HG02840 (cell line): Measurements from ENCODE around the gene NGEF.

Source experiments
- ATAC-seq: cut with Tn5 transposase; IDR thresholded peaks from one replicate; pipeline ENCODE4 v1.9.1; 2021; ENCODE audit warnings: mild to moderate bottlenecking, moderate library complexity, moderate number of reproducible peaks; ENCODE audit not compliant: unreplicated experiment, low FRiP score

The NGEF gene

DNA sequence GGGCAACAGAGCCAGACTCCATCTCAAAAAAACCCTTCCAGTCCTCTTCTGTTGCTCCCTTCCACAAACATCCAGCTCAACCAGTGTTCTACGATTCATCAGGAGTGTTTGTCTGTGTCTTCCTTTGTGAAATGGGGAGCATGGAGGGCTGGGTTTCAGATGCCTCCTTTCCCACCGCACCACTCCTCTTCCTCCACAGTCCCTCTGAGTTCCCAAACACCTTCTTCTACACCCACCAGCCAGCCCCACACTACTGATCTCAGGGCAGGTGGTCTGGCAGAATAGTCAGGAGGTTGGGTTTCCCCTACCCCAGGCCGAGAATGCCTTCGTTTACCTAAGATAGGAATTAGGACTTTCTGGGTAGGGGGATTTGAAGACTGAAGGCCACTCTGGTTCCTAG is 36.9 kb downstream of the NGEF start:
- ATAC-seq = no peak

GRCh38 chr2:232974396-232974795 is 38.7 kb downstream of the NGEF start:
- no peak for ATAC-seq

DNA sequence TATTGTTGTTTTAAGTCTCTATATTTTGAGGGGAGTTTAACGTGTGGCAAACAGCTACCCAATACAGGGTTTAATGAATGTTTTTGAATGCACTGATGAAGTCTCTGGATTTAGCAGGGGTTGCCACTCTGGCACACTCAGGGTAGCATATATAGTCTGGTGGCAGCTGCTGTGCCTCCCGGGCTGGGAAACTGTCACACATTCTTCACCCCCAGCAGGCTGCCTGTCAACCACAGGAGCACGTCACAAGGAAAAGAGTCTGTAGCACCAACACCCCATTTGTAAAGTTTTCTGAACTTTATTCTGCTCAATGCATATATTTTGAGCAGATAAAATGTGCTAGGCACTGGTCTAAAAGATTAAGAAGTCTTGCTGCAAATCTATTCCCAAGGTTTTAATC is 39.3 kb downstream of the NGEF start:
- no peak for ATAC-seq

- no peak for ATAC-seq
Observed at GRCh38 chr2:232973011-232973735, 39.9 kb downstream of the NGEF start.

- no peak for ATAC-seq
Observed at GRCh38 chr2:232971744-232972143, 41.3 kb downstream of the NGEF start.

DNA sequence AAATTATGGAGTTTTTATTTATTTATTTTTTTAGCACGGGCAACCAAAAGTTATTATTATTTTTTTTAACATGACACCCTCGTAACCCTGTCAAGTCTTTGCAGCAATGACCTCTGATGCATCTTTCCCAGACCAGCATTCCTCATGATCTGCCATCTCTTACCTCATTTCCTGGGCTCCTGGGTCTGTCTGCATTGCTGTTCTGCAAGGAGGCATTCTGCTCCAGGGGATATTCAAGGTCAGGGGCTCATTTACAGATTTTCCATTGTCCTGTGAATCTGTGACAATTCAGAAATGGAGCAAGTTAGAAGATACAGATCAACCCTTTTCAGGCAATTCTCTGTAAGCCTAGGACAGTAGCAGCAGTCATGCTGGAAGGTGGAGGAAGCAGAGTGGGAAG is 43.0 kb downstream of the NGEF start:
- ATAC-seq = no peak

DNA sequence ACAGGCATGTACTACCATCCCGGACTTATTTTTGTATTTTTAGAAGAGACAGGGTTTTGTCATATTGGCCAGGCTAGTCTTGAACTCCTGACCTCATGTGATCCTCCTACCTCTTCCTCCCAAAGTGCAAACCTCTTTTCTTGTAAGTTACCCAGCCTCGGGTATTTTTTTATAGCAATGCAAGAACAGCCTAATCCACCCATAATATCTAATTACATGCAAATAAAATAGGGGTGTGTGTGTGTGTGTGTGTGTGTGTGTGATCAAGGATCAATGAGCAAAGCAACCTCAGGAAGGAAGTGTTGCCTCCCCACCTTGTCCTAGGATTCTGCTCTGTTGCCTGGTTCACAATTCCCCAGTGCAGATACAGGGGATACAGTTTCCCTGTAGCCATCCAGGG is 45.6 kb downstream of the NGEF start:
- no peak for ATAC-seq

DNA sequence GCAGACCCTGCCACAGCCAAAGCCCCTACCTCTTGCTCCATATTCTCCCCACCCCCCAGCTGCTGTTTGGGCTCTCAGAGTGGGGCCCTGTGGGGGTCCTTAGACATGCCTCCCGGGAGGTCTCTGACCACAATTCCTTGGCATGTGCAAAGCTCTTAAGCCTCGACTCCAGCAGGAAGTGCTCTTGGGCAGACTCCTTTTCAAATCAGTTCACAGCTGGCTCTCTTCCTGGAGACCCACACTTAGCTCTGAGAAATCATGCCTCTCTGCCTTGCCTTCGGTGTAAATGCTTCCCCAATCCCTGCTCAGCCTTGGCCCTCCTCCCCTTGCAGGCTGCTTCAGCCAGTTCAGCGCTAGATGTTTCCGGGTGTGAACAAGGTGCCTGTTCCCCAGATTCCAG is 46.9 kb downstream of the NGEF start:
- ATAC-seq = no peak

DNA sequence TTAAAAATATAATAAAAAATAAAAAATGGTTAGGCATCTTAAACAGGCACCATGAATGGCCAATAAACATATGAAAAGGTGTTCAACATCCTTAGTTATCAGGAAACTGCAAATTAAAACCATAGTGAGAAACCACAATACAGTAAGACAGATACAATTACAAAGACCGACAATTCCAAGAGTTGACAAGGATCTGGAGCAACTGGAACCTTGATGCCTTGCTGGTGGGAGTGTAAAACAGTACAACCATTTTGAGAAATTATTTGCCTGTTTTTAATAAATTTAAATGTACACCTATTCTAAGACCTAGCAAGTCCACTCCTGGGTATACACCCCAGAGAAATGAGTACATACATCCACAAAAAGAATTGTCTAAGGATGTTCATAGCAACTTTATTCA is 49.1 kb downstream of the NGEF start:
- ATAC-seq = no peak

DNA sequence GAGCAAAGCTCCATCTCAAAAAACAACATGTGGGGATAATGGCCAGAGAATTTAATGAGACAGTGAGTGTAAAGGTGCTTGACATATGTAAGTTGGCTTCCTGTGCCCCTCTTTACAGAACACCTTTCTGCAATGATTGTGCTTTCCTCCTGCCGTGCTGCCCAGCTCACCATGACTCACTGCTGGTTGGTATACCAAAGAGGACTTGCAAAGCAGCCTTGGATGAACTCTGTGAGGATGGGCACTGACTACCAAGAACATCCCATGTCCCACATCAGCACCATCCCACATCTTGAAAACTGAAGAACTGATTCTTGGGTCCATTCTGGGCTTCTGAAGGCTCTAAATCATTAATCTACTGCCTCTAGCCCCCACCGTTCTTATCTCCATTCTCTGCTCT is 52.2 kb downstream of the NGEF start:
- no peak for ATAC-seq

GRCh38 chr2:232959139-232959538 is 53.9 kb downstream of the NGEF start:
- no peak for ATAC-seq

DNA sequence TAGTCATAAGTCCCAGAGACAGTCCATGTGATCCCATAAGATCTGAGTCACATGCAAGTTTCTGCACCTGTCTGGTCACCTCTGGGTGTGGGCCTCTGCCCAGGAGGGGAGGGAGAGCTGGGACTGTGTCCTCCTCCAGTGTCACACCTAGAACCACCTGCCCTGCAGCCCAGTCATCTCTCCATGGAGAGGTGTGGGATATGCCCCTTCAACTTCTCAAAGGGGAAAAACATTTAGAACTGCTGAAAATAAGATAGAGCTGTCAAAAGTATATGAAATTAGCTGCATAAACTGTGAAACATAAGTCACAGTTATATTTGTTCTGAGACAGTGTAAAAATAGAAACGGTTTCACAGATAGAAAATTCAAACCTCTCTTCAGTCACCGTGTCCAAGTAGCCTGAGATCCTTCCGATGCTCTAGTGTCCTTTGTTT is 55.4 kb downstream of the NGEF start:
- ATAC-seq = no peak

DNA sequence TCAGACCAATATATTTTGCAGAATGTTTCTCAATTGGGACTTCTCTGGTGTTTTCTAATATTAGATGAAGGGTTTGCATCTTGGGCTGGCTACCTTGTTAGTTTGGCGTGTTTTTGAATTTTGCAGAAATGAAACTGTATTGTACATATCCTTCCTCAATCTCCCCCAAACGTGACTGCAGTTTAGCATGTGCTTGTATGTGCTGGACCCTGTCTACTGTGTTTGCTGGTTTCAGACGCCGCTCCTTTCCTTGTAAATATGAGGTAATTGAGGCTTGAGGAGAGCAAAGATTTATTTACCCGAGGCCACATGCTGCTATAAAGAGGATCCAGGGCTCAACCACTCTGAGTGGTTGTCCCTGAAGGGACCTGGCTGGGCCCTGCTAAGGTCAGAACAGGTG is 57.2 kb downstream of the NGEF start:
- no peak for ATAC-seq

DNA sequence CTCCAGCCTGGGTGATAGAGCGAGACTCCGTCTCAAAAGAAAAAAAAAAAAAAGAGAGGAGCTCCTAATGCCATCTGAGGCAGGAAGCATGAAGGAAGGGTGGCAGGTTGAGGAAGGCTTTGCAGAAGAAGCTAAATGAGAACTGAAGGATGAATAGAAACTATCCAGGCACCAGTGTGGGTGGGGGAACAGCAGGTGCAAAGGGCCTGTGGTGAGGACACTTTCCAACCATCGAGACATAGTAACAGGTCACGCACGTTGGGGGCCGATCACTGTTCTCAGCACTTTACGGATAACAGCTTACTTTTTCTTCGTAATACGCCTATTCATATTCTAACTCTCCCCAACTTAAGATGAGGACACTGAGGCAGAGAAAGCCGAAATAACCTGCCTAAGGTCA is 58.4 kb downstream of the NGEF start:
- ATAC-seq = no peak

GRCh38 chr2:232951891-232952290 is 61.2 kb downstream of the NGEF start:
- ATAC-seq = no peak

DNA sequence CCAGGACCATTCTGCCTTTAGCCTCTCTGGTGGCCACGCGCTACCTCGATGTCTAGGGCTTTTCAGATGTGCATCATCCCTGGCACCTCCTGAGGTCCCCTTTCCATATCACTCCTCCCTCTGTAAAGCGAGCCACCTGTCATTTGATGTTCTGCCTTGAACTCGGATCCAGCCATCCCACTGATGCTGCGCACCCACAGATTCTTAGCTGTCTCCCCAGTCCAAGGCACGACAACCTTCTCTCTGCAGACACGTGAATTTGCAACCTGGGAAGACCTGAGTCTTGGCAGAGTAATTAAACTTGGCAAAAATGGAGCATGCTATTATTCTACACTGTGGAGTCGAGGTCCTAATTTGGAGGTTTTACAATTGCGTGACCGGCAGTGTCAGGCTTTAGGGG is 61.9 kb downstream of the NGEF start:
- ATAC-seq = no peak

- ATAC-seq = no peak
Observed at GRCh38 chr2:232950751-232951150, 62.3 kb downstream of the NGEF start.

DNA sequence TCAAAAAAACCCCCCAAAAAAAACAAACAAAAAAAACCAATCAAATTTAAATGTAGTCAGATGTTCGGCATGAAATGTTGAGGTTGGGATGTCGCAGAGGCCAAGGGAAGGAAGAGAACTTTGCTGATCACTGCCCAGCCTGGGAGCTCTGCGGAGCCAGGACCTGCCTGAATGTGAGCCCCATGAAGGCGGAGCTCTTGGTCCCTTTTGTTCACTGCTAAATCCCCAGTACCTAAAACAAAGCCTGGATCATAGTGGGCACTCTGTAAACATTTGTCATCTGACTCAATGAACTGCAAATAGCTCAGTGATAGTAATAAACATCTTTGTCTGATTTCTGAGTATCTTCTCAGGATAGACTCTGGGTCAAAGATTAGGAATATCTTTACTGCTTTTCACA is 64.0 kb downstream of the NGEF start:
- no peak for ATAC-seq

- ATAC-seq = no peak
Observed at GRCh38 chr2:232942831-232943230, 70.2 kb downstream of the NGEF start.

DNA sequence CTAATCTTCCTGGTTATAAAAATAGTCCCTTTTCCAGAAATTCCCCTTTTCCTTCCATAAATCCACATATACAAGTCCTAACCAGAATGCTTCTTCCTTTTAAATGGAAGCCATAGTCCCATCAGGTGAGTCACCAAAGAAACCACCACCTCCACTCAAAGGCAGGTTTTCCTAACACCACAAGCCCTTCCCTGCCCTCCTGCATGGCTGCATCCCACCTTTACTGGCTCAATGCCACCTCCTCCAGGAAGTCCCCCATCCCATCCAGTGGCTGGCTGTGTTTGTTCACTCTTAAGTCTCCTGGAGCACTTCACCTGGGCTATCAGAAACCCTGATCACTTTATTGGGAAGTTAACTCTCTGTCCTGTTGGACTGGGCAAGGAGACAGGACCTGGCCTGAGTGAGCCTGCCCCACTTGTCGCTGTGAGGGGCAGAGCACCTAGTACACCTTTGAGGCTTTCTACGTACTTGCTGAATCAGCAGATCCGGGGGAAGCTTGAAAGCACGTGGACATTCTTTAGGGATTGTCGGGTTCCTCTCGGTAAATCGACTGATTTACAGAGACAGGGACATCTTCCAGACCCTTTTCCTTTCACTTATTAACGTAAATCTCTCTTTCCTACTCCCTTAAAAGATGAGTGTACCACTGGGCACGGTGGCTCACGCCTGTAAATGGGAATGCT is 71.0 kb downstream of the NGEF start:
- ATAC-seq = no peak

- ATAC-seq = no peak
Observed at GRCh38 chr2:232941400-232941799, 71.7 kb downstream of the NGEF start.

DNA sequence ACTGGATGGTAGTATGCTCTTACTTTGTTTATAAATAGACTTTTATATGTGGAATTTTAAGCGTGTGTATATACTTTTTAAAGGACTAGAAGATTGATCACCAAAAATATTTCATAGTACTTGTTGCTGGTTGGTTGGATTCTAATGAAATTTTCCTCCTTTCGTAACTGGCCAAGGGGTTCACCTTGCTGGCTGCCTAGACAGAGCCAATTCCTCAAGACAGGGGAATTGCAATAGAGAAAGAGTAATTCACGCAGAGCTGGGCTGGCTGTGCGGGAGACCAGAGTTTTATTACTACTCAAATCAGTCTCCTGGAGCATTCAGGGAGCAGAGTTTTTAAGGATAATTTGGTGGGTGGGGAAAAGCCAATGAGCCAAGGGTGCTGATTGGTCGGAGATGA is 72.3 kb downstream of the NGEF start:
- ATAC-seq = no peak
